Stomach (tissue), 9 donors: ENCODE data around the gene CBL. TPM values are rescaled to one million over a fixed set of nuclear protein-coding genes. Genes with fewer than 3 reads are reported as not detected.
A peak's percentile ranks its signal among the peaks of the same experiment; 100 is the strongest.

Experiments
- DNase-seq, 2 donors: peaks; one replicate each; pipeline versions ENCODE4 v3.0.0 to v3.0.0-alpha.2; 2013 to 2019
- H3K27ac ChIP-seq, 5 donors: fragments of 200-600 bp in 4 of 5; sonication (generic) in 4 of 5; one replicate each; pipeline ENCODE4 v1.5.1; 2013 to 2019; ENCODE audit warnings: mild to moderate bottlenecking in 1 of 5, moderate library complexity in 1 of 5
- H3K27me3 ChIP-seq, 3 donors: fragments of 200-600 bp; sonication (generic); one replicate each; pipeline ENCODE4 v1.5.1; 2017 to 2019; ENCODE audit warnings: mixed run types in 1 of 3
- H3K36me3 ChIP-seq, 4 donors: fragments of 200-600 bp; sonication (generic); 1 replicate in 3 of 4; 2 replicates in 1 of 4; pipeline ENCODE4 v1.5.1; 2016 to 2019
- H3K4me1 ChIP-seq, 4 donors: fragments of 200-600 bp; sonication (generic); one replicate each; pipeline ENCODE4 v1.5.1; 2016 to 2019
- H3K4me3 ChIP-seq, 4 donors: fragments of 200-600 bp; sonication (generic) in 3 of 4; one replicate each; pipeline ENCODE4 v1.5.1; 2016 to 2019; ENCODE audit warnings: mild to moderate bottlenecking in 1 of 4
- H3K9me3 ChIP-seq, 4 donors: fragments of 200-600 bp; sonication (generic); one replicate each; pipeline ENCODE4 v1.5.1; 2016 to 2019
- CTCF ChIP-seq, 7 experiments: fragments of 450-650 bp in 4 of 7; fragments of 200-600 bp in 3 of 7; sonication (generic) in 3 of 7; IDR thresholded peaks; one replicate each; pipeline ENCODE4 v1.5.1; 2016 to 2019; ENCODE audit warnings: antibody characterized with exemption in 7 of 7, control low read depth in 2 of 7, mild to moderate bottlenecking in 1 of 7
- EP300 ChIP-seq: sonication (generic); formaldehyde crosslinking; IDR thresholded peaks from one replicate; pipeline ENCODE4 v1.6.1; 2017; ENCODE audit warnings: antibody characterized with exemption
- POLR2A ChIP-seq, 4 donors: fragments of 450-650 bp; IDR thresholded peaks; one replicate each; pipeline ENCODE4 v1.6.1; 2016; ENCODE audit warnings: antibody characterized with exemption in 4 of 4, control low read depth in 2 of 4, mild to moderate bottlenecking in 1 of 4, moderate library complexity in 1 of 4
- POLR2AphosphoS5 ChIP-seq, 3 donors: sonication (generic); formaldehyde crosslinking; IDR thresholded peaks; one replicate each; pipeline ENCODE4 v1.6.1; 2016; ENCODE audit warnings: antibody characterized with exemption in 3 of 3
- WGBS, 5 donors: extraction: QIAGEN DNeasy Blood & Tissue Kit in 3 of 5; methylation state at CpG; one replicate each; pipeline versions ENCODE4 v1.1.5 to v1.1.7; 2013 to 2018; 5-methylcytosine and 5-hydroxymethylcytosine counted together
- intact Hi-C: fragments of 100-400 bp; cut with DNase I; formaldehyde crosslinking; loops from one replicate; pipeline ENCODE4 v1.15.1; 2023; ENCODE audit warnings: low total_unique reads
- polyA plus RNA-seq, 3 donors: library from polyadenylated mRNA; stranded (reverse); fragments of 200-250 nt; gene quantifications; one replicate each; pipeline ENCODE4 v1.2.3, GENCODE V29; 2013
- total RNA-seq, 5 donors: library from RNA; depleted of rRNA; stranded (reverse); fragments of >200 nt; gene quantifications; one replicate each; pipeline versions ENCODE4 v1.1.0 to v1.2.3, GENCODE V29; 2014 to 2016
- donor health status: healthy with polysubstance abuse.
- donor health status: Bipolar disorder and iron deficiency.
- donor health status: healthy.

The CBL gene
- total and polyA plus RNA-seq, 8 donors = 1.4 to 13.8 (median 7.9) TPM

DNA sequence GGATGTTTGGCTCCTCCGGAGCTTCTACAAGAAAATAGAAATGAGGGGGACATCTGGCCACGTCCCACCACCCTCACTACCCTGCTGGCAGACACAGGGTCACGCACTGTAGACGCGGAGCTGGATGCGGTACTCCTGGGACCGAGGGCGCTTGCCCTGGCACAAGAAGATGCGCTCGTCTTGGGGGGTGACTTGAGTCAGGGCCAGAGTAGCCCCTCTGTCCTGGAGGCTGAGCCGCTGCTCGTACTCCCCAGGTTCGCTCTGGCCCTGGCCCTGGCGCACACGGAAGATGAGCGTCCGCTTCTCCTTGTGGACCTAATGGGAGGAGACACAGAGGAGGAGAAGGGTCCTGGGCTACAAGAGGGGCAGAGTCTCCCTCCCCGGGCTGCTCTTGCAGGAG lies 108.6 kb downstream of the CBL start:
- H3K9me3 ChIP-seq = no peaks in the 10 kb centered on the region
- peaks cover 0 to 58% (median 37%) of the 10 kb centered on the region in 3 donors for H3K27me3 ChIP-seq
- TF ChIP-seq CTCF (IDR thresholded peaks at IDR 0.05) (no peak), POLR2A (IDR thresholded peaks at IDR 0.05) (no peak), EP300 (no peak), POLR2AphosphoS5 (IDR thresholded peaks at IDR 0.05) (no peak)
- DNase-seq = no peak
- intact Hi-C loops = no loop called here
- peak overlapping the region; percentile 58 to 70 (median 66) for H3K4me3 ChIP-seq
- H3K4me1 ChIP-seq = peaks cover 36 to 69% (median 53%) of the 10 kb centered on the region in 4 donors
- peaks cover 9 to 48% (median 32%) of the 10 kb centered on the region in 4 donors for H3K36me3 ChIP-seq
- 68 to 80% (median 77%) methylated on average over 5 to 18 of the region's 18 CpGs for WGBS, 5 donors
- H3K27ac ChIP-seq = peak overlapping the region in 4 of 5 donors; percentile 90 to 95 (median 92)

DNA sequence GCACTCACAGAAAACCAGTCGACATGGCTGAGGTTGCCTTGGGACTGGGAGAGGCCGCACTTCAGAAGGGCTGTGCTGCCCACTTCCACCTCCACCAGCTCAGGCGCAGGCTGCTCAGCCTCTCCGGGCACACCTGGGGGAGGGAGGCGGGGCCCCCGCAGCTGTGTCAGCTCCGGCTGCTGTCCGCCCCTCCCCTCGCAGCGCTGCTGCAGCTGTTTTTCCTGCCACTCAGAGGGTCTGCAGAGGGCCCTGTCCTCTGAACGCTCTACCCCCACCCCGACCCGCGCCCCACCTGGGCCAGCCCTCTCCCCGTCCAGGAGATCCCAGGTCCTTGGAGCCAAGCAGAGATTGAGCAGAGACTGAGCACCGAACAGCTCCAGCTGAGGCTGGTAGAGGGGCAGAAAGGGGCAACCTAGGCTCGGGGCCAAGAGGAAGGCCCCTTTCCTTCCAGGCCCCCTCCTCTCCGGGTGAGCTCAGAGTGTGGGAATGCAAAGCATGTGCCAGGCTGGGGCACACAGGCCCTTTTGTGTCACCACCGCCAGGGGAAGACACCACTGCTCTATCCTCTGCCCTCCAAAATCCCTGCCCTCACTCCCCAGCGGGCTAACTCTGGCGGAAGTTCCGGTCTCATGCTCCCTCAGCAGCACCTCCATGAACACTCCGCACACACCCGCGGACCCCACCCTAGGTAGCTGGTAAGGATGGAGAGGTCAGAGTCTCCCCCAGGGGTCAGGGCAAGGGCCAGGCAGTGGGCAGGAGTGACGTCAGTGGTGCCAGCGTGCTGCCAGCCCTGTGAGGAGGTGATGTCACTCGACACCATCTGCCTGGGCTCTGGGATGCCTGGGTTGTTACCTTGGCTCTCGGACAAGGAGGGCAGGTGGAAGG lies 109.2 kb downstream of the CBL start:
- H3K36me3 ChIP-seq = peaks cover 9 to 41% (median 26%) of the 10 kb centered on the region in 4 donors
- H3K9me3 ChIP-seq = no peaks in the 10 kb centered on the region
- TF ChIP-seq POLR2A (IDR thresholded peaks at IDR 0.05) (no peak), CTCF (IDR thresholded peaks at IDR 0.05) (no peak), POLR2AphosphoS5 (IDR thresholded peaks at IDR 0.05) (no peak), EP300 (no peak)
- intact Hi-C loops = no loop called here
- H3K27me3 ChIP-seq = peaks cover 0 to 65% (median 41%) of the 10 kb centered on the region in 3 donors
- WGBS, 5 donors = 4 to 9% (median 5%) methylated on average over 15 to 29 of the region's 29 CpGs
- peak overlapping the region; percentile 5 to 95 (median 91) for H3K27ac ChIP-seq
- peak overlapping the region; percentile 58 to 70 (median 66) for H3K4me3 ChIP-seq
- peak in 1 of 2 donors; percentile 82 for DNase-seq
- peaks cover 40 to 76% (median 60%) of the 10 kb centered on the region in 4 donors for H3K4me1 ChIP-seq

- no peak for TF ChIP-seq EP300
- TF ChIP-seq POLR2A (IDR thresholded peaks at IDR 0.05) = no peak
- TF ChIP-seq CTCF (IDR thresholded peaks at IDR 0.05) = no peak
- TF ChIP-seq POLR2AphosphoS5 (IDR thresholded peaks at IDR 0.05) = no peak
- Histone ChIP-seq H3K27me3 (peaks cover 0 to 73% (median 48%) of the 10 kb centered on the region in 3 donors), H3K27ac (peak overlapping the region; percentile 72 to 95 (median 91)), H3K9me3 (no peaks in the 10 kb centered on the region), H3K36me3 (peaks cover 7 to 33% (median 20%) of the 10 kb centered on the region in 4 donors), H3K4me1 (peaks cover 48 to 77% (median 65%) of the 10 kb centered on the region in 4 donors), H3K4me3 (peak overlapping the region; percentile 58 to 70 (median 66))
- peak in 1 of 2 donors; percentile 84 for DNase-seq
- WGBS, 5 donors = 0 to 2% (median 0%) methylated on average over 12 to 46 of the region's 46 CpGs
- intact Hi-C loops = no loop called here
Measured at GRCh38 chr11:119316016-119316728, 110.0 kb downstream of the CBL start.
